ENCODE results near the gene CST6.

GRCh38 chr11:66061268-66061667, 49.5 kb downstream of the CST6 start:
- TF ChIP-seq CTCF (IDR thresholded peaks at IDR 0.05; ENCODE audit: low read depth, low read length) (no peak), EZH2phosphoT487 (IDR thresholded peaks at IDR 0.05; ENCODE audit: low read depth) (no peak)

Measured in OCI-LY3 (cell line).